WTC11 (cell line): ENCODE results near the gene GLT8D2.

Experiments used
- CBFB ChIP-seq: sonication (generic); formaldehyde crosslinking; IDR thresholded peaks from 2 replicates; pipeline ENCODE4 v1.8.1; 2022; ENCODE audit warnings: mild to moderate bottlenecking, low read depth, missing genetic modification reagents
- CTCF ChIP-seq: fragments of 200-600 bp; IDR thresholded peaks from 2 replicates; pipeline ENCODE4 v1.8.0; 2022; ENCODE audit warnings: antibody characterized with exemption
- ERG ChIP-seq: fragments of 250-450 bp; sonication (Bioruptor Pico); IDR thresholded peaks from 2 replicates; pipeline ENCODE4 v1.8.0; 2021; ENCODE audit warnings: mild to moderate bottlenecking
- FOXP4 ChIP-seq: sonication (generic); formaldehyde crosslinking; IDR thresholded peaks from 2 replicates; pipeline ENCODE4 v1.8.0; 2022; ENCODE audit warnings: mild to moderate bottlenecking, missing genetic modification reagents
- NR2C2 ChIP-seq: sonication (generic); formaldehyde crosslinking; IDR thresholded peaks from 2 replicates; pipeline ENCODE4 v1.8.0; 2022; ENCODE audit warnings: mild to moderate bottlenecking, missing genetic modification reagents
- RELA ChIP-seq: sonication (generic); formaldehyde crosslinking; IDR thresholded peaks from 2 replicates; pipeline ENCODE4 v1.8.1; 2022; ENCODE audit warnings: missing genetic modification reagents, mild to moderate bottlenecking, borderline replicate concordance
- STAT6 ChIP-seq: sonication (generic); formaldehyde crosslinking; conservative IDR thresholded peaks from 2 replicates; pipeline ENCODE4 v1.8.1; 2023; ENCODE audit warnings: mild to moderate bottlenecking, low read depth, missing genetic modification reagents, moderate library complexity
- TCF7 ChIP-seq: sonication (generic); formaldehyde crosslinking; IDR thresholded peaks from 2 replicates; pipeline ENCODE4 v1.8.0; 2022; ENCODE audit warnings: mild to moderate bottlenecking, low read depth, missing genetic modification reagents, moderate library complexity
- USF2 ChIP-seq: sonication (generic); formaldehyde crosslinking; IDR thresholded peaks from 2 replicates; pipeline ENCODE4 v1.8.1; 2023; ENCODE audit warnings: mild to moderate bottlenecking, missing genetic modification reagents, moderate library complexity
- ZBTB21 ChIP-seq: sonication (generic); formaldehyde crosslinking; IDR thresholded peaks from 2 replicates; pipeline ENCODE4 v1.8.1; 2023; ENCODE audit warnings: mild to moderate bottlenecking, missing genetic modification reagents, borderline replicate concordance
- ZNF532 ChIP-seq: fragments of 250-450 bp; sonication (Bioruptor Pico); IDR thresholded peaks from 2 replicates; pipeline ENCODE4 v1.9.0; 2021; ENCODE audit warnings: mild to moderate bottlenecking, borderline replicate concordance

- TF ChIP-seq CTCF (no peak), CBFB (no peak), ZNF532 (CRISPR knock-in tag) (no peak), NR2C2 (CRISPR knock-in tag) (no peak), TCF7 (no peak), ZBTB21 (CRISPR knock-in tag) (no peak), FOXP4 (CRISPR knock-in tag) (no peak), STAT6 (CRISPR knock-in tag) (no peak), ERG (CRISPR knock-in tag) (no peak), RELA (CRISPR knock-in tag) (no peak), USF2 (CRISPR knock-in tag) (no peak)
These were observed 27.2 kb downstream of the GLT8D2 start for GRCh38 chr12:104022786-104023185.
